ENCODE results near the gene FAS.

Gene FAS

GRCh38 chr10:88968391-88968790, 22.2 kb upstream of the FAS start:
- H3K27ac ChIP-seq, result peak overlapping the region; percentile 82 to 85
- no peak for DNase-seq (ENCODE audit: low spot score)
- no peak overlapping the region for H3K4me3 ChIP-seq
- TF ChIP-seq CTCF (IDR thresholded peaks at IDR 0.05), result no peak

GRCh38 chr10:88971221-88972061, 19.2 kb upstream of the FAS start:
- Histone ChIP-seq H3K4me3 (peak overlapping the region; percentile 41), H3K27ac (peak overlapping the region; percentile 82 to 85)
- no peak for DNase-seq (ENCODE audit: low spot score)
- no peak for TF ChIP-seq CTCF (IDR thresholded peaks at IDR 0.05)

GRCh38 chr10:88974012-88974411, 16.6 kb upstream of the FAS start:
- H3K27ac ChIP-seq, result peak overlapping the region; percentile 47 to 88
- H3K4me3 ChIP-seq, result peak overlapping the region; percentile 71
- DNase-seq (ENCODE audit: low spot score), result no peak
- TF ChIP-seq CTCF (IDR thresholded peaks at IDR 0.05), result no peak

GRCh38 chr10:88974446-88975376, 15.9 kb upstream of the FAS start:
- Histone ChIP-seq H3K4me3 (peak overlapping the region; percentile 71), H3K27ac (peak overlapping the region; percentile 47 to 88)
- DNase-seq (ENCODE audit: low spot score), result no peak
- TF ChIP-seq CTCF (IDR thresholded peaks at IDR 0.05), result no peak

- Histone ChIP-seq H3K4me3 (peak overlapping the region; percentile 71), H3K27ac (peak overlapping the region; percentile 47 to 88)
- no peak for DNase-seq (ENCODE audit: low spot score)
- TF ChIP-seq CTCF (IDR thresholded peaks at IDR 0.05), result no peak
These were observed 15.2 kb upstream of the FAS start for GRCh38 chr10:88975377-88975720.

- Histone ChIP-seq H3K27ac (peak overlapping the region; percentile 76 to 92), H3K4me3 (no peak overlapping the region)
- DNase-seq (ENCODE audit: low spot score), result no peak
These were observed 12.1 kb upstream of the FAS start for GRCh38 chr10:88978463-88978862.

More at GRCh38 chr10:88978463-88978862, 12.1 kb upstream of the FAS start:
- no peak for TF ChIP-seq CTCF (IDR thresholded peaks at IDR 0.05)

All from coronary artery (tissue), 2 donors.